Hepatocyte (in vitro differentiated cells): ENCODE results near the gene ZMIZ1. TPM values are rescaled to one million over a fixed set of nuclear protein-coding genes. Genes with fewer than 3 reads are reported as not detected.
A peak's percentile ranks its signal among the peaks of the same experiment; 100 is the strongest.
"Not testable (repeated sequence)": the region's sequence is repeated elsewhere in the genome, so short reads cannot be mapped to it uniquely, and the experiment has no call there.

Experiments used
- DNase-seq: peaks from one replicate; pipeline ENCODE4 v3.0.0-alpha.2; 2016; ENCODE audit warnings: low spot score
- H2AFZ ChIP-seq: fragments of 200-600 bp; sonication (generic); 2 replicates; pipeline ENCODE4 v1.6.0; 2016; ENCODE audit warnings: antibody characterized with exemption, mild to moderate bottlenecking
- H3K27ac ChIP-seq: fragments of 200-600 bp; sonication (generic); 2 replicates; pipeline ENCODE4 v1.5.1; 2016; ENCODE audit warnings: mild to moderate bottlenecking
- H3K27me3 ChIP-seq: fragments of 200-600 bp; sonication (generic); 2 replicates; pipeline ENCODE4 v1.6.1; 2016
- H3K36me3 ChIP-seq: fragments of 200-600 bp; sonication (generic); replicated peaks from 2 replicates; pipeline ENCODE4 v1.5.1; 2016; ENCODE audit warnings: low read depth; ENCODE audit not compliant: insufficient read depth
- H3K4me1 ChIP-seq: fragments of 200-600 bp; sonication (generic); 2 replicates; pipeline ENCODE4 v1.5.1; 2016; ENCODE audit warnings: mild to moderate bottlenecking, moderate library complexity; ENCODE audit not compliant: insufficient read depth
- H3K4me2 ChIP-seq: fragments of 200-600 bp; sonication (generic); 2 replicates; pipeline ENCODE4 v1.6.0; 2016
- H3K4me3 ChIP-seq: fragments of 200-600 bp; sonication (generic); 2 replicates; pipeline ENCODE4 v1.5.1; 2016; ENCODE audit warnings: mild to moderate bottlenecking
- H3K79me2 ChIP-seq: fragments of 200-600 bp; sonication (generic); 2 replicates; pipeline ENCODE4 v1.6.0; 2017; ENCODE audit warnings: mild to moderate bottlenecking
- H3K9me2 ChIP-seq: fragments of 200-600 bp; sonication (generic); replicated peaks from 2 replicates; pipeline ENCODE4 v1.6.0; 2017; ENCODE audit warnings: mild to moderate bottlenecking; ENCODE audit not compliant: insufficient read depth
- H3K9me3 ChIP-seq: fragments of 200-600 bp; sonication (generic); 2 replicates; pipeline ENCODE4 v1.5.1; 2016; ENCODE audit warnings: low read depth, mild to moderate bottlenecking
- H4K20me1 ChIP-seq: fragments of 200-600 bp; sonication (generic); 2 replicates; pipeline ENCODE4 v1.6.0; 2016; ENCODE audit warnings: mild to moderate bottlenecking; ENCODE audit not compliant: insufficient read depth, poor library complexity, severe bottlenecking
- CTCF ChIP-seq: fragments of 200-600 bp; sonication (generic); IDR thresholded peaks from 2 replicates; pipeline ENCODE4 v1.5.1; 2016; ENCODE audit warnings: antibody characterized with exemption, mild to moderate bottlenecking; ENCODE audit not compliant: poor library complexity
- EZH2 ChIP-seq: fragments of 200-600 bp; sonication (generic); IDR thresholded peaks from 2 replicates; pipeline ENCODE4 v1.6.1; 2016; ENCODE audit warnings: antibody characterized with exemption, mild to moderate bottlenecking, borderline replicate concordance
- EZH2phosphoT487 ChIP-seq: fragments of 200-600 bp; sonication (generic); IDR thresholded peaks from one replicate; pipeline ENCODE4 v1.6.1; 2018; ENCODE audit warnings: antibody characterized with exemption, mild to moderate bottlenecking, low read depth, moderate library complexity; ENCODE audit not compliant: unreplicated experiment, severe bottlenecking
- WGBS: methylation state at CpG from one replicate; pipeline ENCODE4 v1.1.6; 2016; ENCODE audit warnings: low lambda C conversion rate; ENCODE audit errors: missing lambda C conversion rate; 5-methylcytosine and 5-hydroxymethylcytosine counted together
- polyA plus RNA-seq: library from polyadenylated mRNA; unstranded; fragments of >200 nt; fragmentation: Nextera tagmentation; extraction: Ambion mirVana; gene quantifications from 2 replicates; pipeline ENCODE4 v1.2.1, GENCODE V29; 2016
- total RNA-seq: library from RNA; depleted of rRNA; stranded (reverse); fragments of >200 nt; gene quantifications from 2 replicates; pipeline ENCODE4 v1.2.3, GENCODE V29; 2014

The ZMIZ1 gene
- total and polyA plus RNA-seq, 2 experiments from 2014 or later = 30.9 to 32.4 TPM

- WGBS = 94% methylated on average over 9 of the region's 9 CpGs
Observed at GRCh38 chr10:79034271-79034876, 34.4 kb upstream of the ZMIZ1 start.

DNA sequence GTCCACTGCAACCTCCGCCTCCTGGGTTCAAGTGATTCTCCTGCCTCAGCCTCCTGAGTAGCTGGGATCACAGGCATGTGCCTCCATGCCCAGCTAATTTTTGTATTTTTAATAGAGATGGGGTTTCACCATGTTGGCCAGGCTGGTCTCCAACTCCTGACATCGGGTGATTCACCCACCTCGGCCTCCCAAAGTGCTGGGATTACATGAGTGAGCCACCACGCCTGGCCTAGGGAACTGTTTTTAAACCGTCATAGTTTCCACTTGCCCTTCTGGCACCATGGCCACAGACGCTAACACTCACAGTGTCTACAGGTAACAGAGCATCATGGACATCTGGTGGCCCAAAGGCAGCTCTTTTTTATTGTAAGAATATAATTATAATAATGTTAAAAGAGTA lies 32.4 kb upstream of the ZMIZ1 start:
- H3K4me3 ChIP-seq, H3K4me1 ChIP-seq, H3K27ac ChIP-seq, DNase-seq, H3K9me3 ChIP-seq, H2AFZ ChIP-seq, H3K4me2 ChIP-seq, H3K36me3 ChIP-seq, H3K27me3 ChIP-seq, H3K79me2 ChIP-seq, H4K20me1 ChIP-seq, H3K9me2 ChIP-seq: not testable (repeated sequence)
- 83% methylated on average over 6 of the region's 6 CpGs for WGBS

More at GRCh38 chr10:79034271-79034876, 34.4 kb upstream of the ZMIZ1 start:
- Histone ChIP-seq H3K27ac (no peak overlapping the region), H3K4me3 (no peak overlapping the region), H3K79me2 (no peaks in the 10 kb centered on the region), H3K36me3 (no peaks in the 10 kb centered on the region), H3K9me3 (no peaks in the 10 kb centered on the region), H2AFZ (no peak overlapping the region), H3K4me2 (no peak overlapping the region), H3K9me2 (no peaks in the 10 kb centered on the region), H3K27me3 (no peaks in the 10 kb centered on the region), H3K4me1 (peaks cover 5% of the 10 kb centered on the region), H4K20me1 (no peaks in the 10 kb centered on the region)
- no peak for TF ChIP-seq CTCF
- TF ChIP-seq EZH2phosphoT487 = no peak
- TF ChIP-seq EZH2 = no peak
- no peak for DNase-seq

DNA sequence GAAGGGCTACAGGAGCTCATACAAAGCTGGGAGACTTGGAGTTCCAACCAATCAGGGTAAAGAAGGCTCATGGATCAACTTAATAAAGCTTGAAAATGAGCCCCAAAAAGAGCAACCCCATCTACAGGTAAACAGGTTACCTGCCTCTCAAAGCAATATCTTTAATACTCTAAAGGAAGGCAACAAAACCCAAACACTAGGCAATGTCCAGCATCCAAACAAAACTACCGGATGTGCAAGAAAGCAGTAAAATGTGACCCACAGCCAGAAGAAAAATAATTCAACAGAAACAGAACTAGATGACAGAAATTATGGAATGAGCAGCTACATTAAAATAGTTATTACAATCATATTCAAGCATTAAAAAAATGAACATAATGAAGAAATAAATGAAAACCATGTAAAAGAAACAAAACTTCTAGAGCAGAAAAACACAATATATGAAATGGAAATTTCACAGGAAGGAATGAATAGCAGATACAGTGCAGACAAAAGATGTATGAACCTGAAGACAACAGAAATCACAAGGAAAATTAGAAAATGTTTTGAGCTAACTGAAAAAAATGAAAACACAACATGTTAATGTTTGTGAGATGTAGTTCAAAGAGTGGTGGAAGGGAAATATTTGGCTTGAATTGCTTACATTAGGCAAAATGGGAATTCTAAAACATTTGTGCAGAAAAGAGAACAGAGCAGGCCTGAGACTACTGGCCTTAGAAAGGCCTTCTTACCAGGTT lies 30.5 kb upstream of the ZMIZ1 start:
- no peaks in the 10 kb centered on the region for H3K27me3 ChIP-seq
- no peak for DNase-seq
- TF ChIP-seq CTCF (no peak), EZH2 (no peak), EZH2phosphoT487 (no peak)
- no peaks in the 10 kb centered on the region for H3K9me2 ChIP-seq
- H3K4me1 ChIP-seq = peaks cover 10% of the 10 kb centered on the region
- no peaks in the 10 kb centered on the region for H3K79me2 ChIP-seq
- no peak overlapping the region for H3K4me2 ChIP-seq
- H4K20me1 ChIP-seq = no peaks in the 10 kb centered on the region
- no peaks in the 10 kb centered on the region for H3K36me3 ChIP-seq
- peak overlapping the region; percentile 40 for H3K27ac ChIP-seq
- no peak overlapping the region for H3K4me3 ChIP-seq
- WGBS = 100% methylated on average over 1 of the region's 1 CpG
- H2AFZ ChIP-seq = peak overlapping the region; percentile 32
- H3K9me3 ChIP-seq = no peaks in the 10 kb centered on the region

DNA sequence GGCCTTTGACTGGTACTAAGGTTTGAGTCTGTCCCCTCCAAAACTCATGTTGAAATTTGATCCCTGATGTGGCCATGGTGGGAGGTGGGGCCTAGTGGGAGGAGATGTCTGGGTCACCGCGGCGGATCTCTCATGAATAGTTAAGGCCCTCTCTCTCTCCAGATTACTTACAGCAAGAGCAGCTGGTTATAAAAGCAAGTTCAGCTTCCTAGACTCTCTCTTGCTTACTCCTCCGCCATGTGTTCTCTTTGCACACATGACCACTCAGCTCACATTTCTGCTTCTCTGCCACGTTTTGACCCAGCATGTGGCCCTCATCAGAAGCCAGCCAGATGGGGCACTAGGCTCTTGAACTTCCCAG lies 29.9 kb upstream of the ZMIZ1 start:
- 13% methylated on average over 5 of the region's 5 CpGs for WGBS
- H3K9me3 ChIP-seq = no peaks in the 10 kb centered on the region
- no peaks in the 10 kb centered on the region for H4K20me1 ChIP-seq
- no peaks in the 10 kb centered on the region for H3K79me2 ChIP-seq
- TF ChIP-seq EZH2 = no peak
- TF ChIP-seq EZH2phosphoT487 = no peak
- TF ChIP-seq CTCF = no peak
- no peak overlapping the region for H3K4me2 ChIP-seq
- H3K27me3 ChIP-seq = no peaks in the 10 kb centered on the region
- no peak for DNase-seq
- peak overlapping the region; percentile 40 for H3K27ac ChIP-seq
- H3K4me3 ChIP-seq = no peak overlapping the region
- H2AFZ ChIP-seq = peak overlapping the region; percentile 32
- H3K9me2 ChIP-seq = no peaks in the 10 kb centered on the region
- peaks cover 10% of the 10 kb centered on the region for H3K4me1 ChIP-seq
- H3K36me3 ChIP-seq = no peaks in the 10 kb centered on the region
